CD4-positive, alpha-beta T cell (primary cell): ENCODE data around the gene BPIFB6. TPM values are rescaled to one million over a fixed set of nuclear protein-coding genes. Genes with fewer than 3 reads are reported as not detected.

Experiments
- ATAC-seq: fragments of 200-7000 bp; cut with Tn5 transposase; one replicate; pipeline ENCODE4 v1.10.0; 2022; ENCODE audit warnings: mild to moderate bottlenecking; ENCODE audit not compliant: poor library complexity
- CTCF ChIA-PET: fragments of 350-600 bp; sonication (Branson Sonifier 250); formaldehyde crosslinking; loops from one replicate; lab custom pipeline; 2021; ENCODE audit warnings: antibody characterized with exemption, inconsistent platforms; lab: Charles Lee
- POLR2A ChIA-PET: fragments of 350-600 bp; sonication (Branson Sonifier 250); formaldehyde crosslinking; loops from one replicate; lab custom pipeline; 2021; ENCODE audit warnings: antibody characterized with exemption, inconsistent platforms; lab: Charles Lee
- DNase-seq, 14 experiments: peaks; one replicate each; pipeline ENCODE4 v3.0.0-alpha.2; 2013 to 2020; ENCODE audit warnings: mixed read lengths in 2 of 14
- H3K27ac ChIP-seq, 2 donors: one replicate each; pipeline versions ENCODE4 v1.5.1 to v1.7.0; 2013; ENCODE audit warnings: low read length in 2 of 2, low read depth in 1 of 2, mild to moderate bottlenecking in 1 of 2
- H3K27me3 ChIP-seq, 2 experiments: 1 replicate in 1 of 2; 2 replicates in 1 of 2; pipeline versions ENCODE4 v1.6.1 to v1.7.0; 2013; ENCODE audit warnings: low read length in 2 of 2, control low read depth in 1 of 2, mild to moderate bottlenecking in 1 of 2, moderate library complexity in 1 of 2; ENCODE audit not compliant: insufficient read depth in 2 of 2, control insufficient read depth in 1 of 2
- H3K36me3 ChIP-seq: one replicate; pipeline ENCODE4 v1.6.1; 2013; ENCODE audit warnings: low read length, control low read depth; ENCODE audit not compliant: insufficient read depth
- H3K4me1 ChIP-seq: one replicate; pipeline ENCODE4 v1.6.1; 2013; ENCODE audit warnings: low read length, control low read depth; ENCODE audit not compliant: insufficient read depth
- H3K4me3 ChIP-seq: one replicate; pipeline ENCODE4 v1.5.1; 2013; ENCODE audit warnings: mild to moderate bottlenecking, low read length, moderate library complexity
- H3K9me3 ChIP-seq, 2 experiments: 1 replicate in 1 of 2; 2 replicates in 1 of 2; pipeline versions ENCODE4 v1.6.1 to v1.7.0; 2013; ENCODE audit warnings: low read length in 2 of 2, mild to moderate bottlenecking in 2 of 2, control low read depth in 1 of 2, moderate library complexity in 1 of 2; ENCODE audit not compliant: control insufficient read depth in 1 of 2, insufficient read depth in 1 of 2
- H3K27ac Mint-ChIP-seq: one replicate; pipeline ENCODE4 v1.8.0; 2020; ENCODE audit warnings: mixed read lengths
- H3K27me3 Mint-ChIP-seq: one replicate; pipeline ENCODE4 v1.8.0; 2021; ENCODE audit warnings: mixed read lengths
- H3K36me3 Mint-ChIP-seq: one replicate; pipeline ENCODE4 v1.8.0; 2021; ENCODE audit warnings: low read depth, mixed read lengths
- H3K4me1 Mint-ChIP-seq: one replicate; pipeline ENCODE4 v1.8.0; 2021; ENCODE audit warnings: low read depth, mixed read lengths
- H3K4me3 Mint-ChIP-seq: one replicate; pipeline ENCODE4 v1.8.0; 2020; ENCODE audit warnings: mild to moderate bottlenecking, mixed read lengths
- H3K9me3 Mint-ChIP-seq: one replicate; pipeline ENCODE4 v1.8.0; 2020; ENCODE audit warnings: mixed read lengths
- intact Hi-C, 2 experiments: fragments of 100-400 bp; cut with DNase I in 1 of 2; cut with micrococcal nuclease in 1 of 2; formaldehyde crosslinking; loops; one replicate each; pipeline versions ENCODE4 v1.15.1 to v1.9.0; 2023 to 2025; cut with DNase I, micrococcal nuclease
- polyA plus RNA-seq, 2 donors: library from polyadenylated mRNA; unstranded; fragments of 120-200 nt; gene quantifications; one replicate each; pipeline ENCODE4 v1.2.1, GENCODE V29; 2013
- total RNA-seq, 174 experiments: library from RNA in 2 of 174; stranded (reverse) in 2 of 174; gene quantifications; one replicate each; pipeline ENCODE4 v1.2.3 and lab custom pipeline; 2021 to 2026
- TF ChIP-seq, protein P1 (sequence below): fragments of 200-600 bp; IDR thresholded peaks from one replicate; pipeline ENCODE4 v1.8.0; 2022; ENCODE audit warnings: antibody characterized with exemption, mild to moderate bottlenecking

Gene BPIFB6
- total RNA-seq (not detected), total RNA-seq (lab: John Stamatoyannopoulos, UW) (0 to 0.07 (median 0) reads per million in 172 experiments)
- polyA plus RNA-seq (2013, experiment 1 of 2): not detected
- not detected for polyA plus RNA-seq (2013, experiment 2 of 2)

GRCh38 chr20:33031531-33031930, at the start of gene BPIFB6:
BPIFB6 (plus strand) TSS chr20:33031648; CDS start chr20:33031648, 0 bp downstream.
- CTCF ChIA-PET: interaction anchor here (0.7 kb wide), 1 partner anchor 9 kb away, joined by 3 read pairs; no protein-coding TSS in a partner anchor
- H3K27me3 Mint-ChIP-seq: no peaks in the 10 kb centered on the region
- no peak for DNase-seq

GRCh38 chr20:32982617-32983458, 48.6 kb upstream of the BPIFB6 start:
- ChIA-PET CTCF (interaction anchor here (1.2 kb wide), 1 partner anchor 16 kb away, joined by 3 read pairs; no protein-coding TSS in a partner anchor), POLR2A (interaction anchor here (1.6 to 1.7 kb wide), 2 partner anchors 10 to 15 kb away, joined by 4 to 8 read pairs; no protein-coding TSS in a partner anchor)
- H3K36me3 Mint-ChIP-seq: no peaks in the 10 kb centered on the region
- TF ChIP-seq, protein P1, sequence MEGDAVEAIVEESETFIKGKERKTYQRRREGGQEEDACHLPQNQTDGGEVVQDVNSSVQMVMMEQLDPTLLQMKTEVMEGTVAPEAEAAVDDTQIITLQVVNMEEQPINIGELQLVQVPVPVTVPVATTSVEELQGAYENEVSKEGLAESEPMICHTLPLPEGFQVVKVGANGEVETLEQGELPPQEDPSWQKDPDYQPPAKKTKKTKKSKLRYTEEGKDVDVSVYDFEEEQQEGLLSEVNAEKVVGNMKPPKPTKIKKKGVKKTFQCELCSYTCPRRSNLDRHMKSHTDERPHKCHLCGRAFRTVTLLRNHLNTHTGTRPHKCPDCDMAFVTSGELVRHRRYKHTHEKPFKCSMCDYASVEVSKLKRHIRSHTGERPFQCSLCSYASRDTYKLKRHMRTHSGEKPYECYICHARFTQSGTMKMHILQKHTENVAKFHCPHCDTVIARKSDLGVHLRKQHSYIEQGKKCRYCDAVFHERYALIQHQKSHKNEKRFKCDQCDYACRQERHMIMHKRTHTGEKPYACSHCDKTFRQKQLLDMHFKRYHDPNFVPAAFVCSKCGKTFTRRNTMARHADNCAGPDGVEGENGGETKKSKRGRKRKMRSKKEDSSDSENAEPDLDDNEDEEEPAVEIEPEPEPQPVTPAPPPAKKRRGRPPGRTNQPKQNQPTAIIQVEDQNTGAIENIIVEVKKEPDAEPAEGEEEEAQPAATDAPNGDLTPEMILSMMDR: no peak
- ATAC-seq (no peak), DNase-seq (no peak)
- H3K4me3 ChIP-seq: no peak overlapping the region
- H3K27ac ChIP-seq: no peak overlapping the region
- no peak overlapping the region for H3K4me3 Mint-ChIP-seq
- no peaks in the 10 kb centered on the region for H3K36me3 ChIP-seq
- no peaks in the 10 kb centered on the region for H3K9me3 Mint-ChIP-seq
- H3K9me3 ChIP-seq: peaks cover 0 to 11% of the 10 kb centered on the region in 2 experiments
- H3K27me3 Mint-ChIP-seq: no peaks in the 10 kb centered on the region
- intact Hi-C loops: no loop called here
- no peaks in the 10 kb centered on the region for H3K27me3 ChIP-seq
- H3K4me1 Mint-ChIP-seq: peaks cover 37% of the 10 kb centered on the region
- H3K27ac Mint-ChIP-seq: no peak overlapping the region
- peaks cover 13% of the 10 kb centered on the region for H3K4me1 ChIP-seq

More at GRCh38 chr20:33031531-33031930, at the start of gene BPIFB6:
- TF ChIP-seq, protein P1: no peak
- Mint-ChIP-seq H3K36me3 (no peaks in the 10 kb centered on the region), H3K9me3 (no peaks in the 10 kb centered on the region), H3K4me1 (no peaks in the 10 kb centered on the region), H3K4me3 (no peak within 1 kb of the TSS), H3K27ac (no peak within 1 kb of the TSS)
- peaks cover 6 to 10% of the 10 kb centered on the region in 2 experiments for H3K9me3 ChIP-seq
- H3K36me3 ChIP-seq: no peaks in the 10 kb centered on the region
- H3K4me3 ChIP-seq: no peak within 1 kb of the TSS
- no peak within 1 kb of the TSS for H3K27ac ChIP-seq
- ATAC-seq: no peak
- intact Hi-C loops: no loop called here
- POLR2A ChIA-PET: no interaction called here
- H3K27me3 ChIP-seq: no peaks in the 10 kb centered on the region
- H3K4me1 ChIP-seq: no peaks in the 10 kb centered on the region

DNA sequence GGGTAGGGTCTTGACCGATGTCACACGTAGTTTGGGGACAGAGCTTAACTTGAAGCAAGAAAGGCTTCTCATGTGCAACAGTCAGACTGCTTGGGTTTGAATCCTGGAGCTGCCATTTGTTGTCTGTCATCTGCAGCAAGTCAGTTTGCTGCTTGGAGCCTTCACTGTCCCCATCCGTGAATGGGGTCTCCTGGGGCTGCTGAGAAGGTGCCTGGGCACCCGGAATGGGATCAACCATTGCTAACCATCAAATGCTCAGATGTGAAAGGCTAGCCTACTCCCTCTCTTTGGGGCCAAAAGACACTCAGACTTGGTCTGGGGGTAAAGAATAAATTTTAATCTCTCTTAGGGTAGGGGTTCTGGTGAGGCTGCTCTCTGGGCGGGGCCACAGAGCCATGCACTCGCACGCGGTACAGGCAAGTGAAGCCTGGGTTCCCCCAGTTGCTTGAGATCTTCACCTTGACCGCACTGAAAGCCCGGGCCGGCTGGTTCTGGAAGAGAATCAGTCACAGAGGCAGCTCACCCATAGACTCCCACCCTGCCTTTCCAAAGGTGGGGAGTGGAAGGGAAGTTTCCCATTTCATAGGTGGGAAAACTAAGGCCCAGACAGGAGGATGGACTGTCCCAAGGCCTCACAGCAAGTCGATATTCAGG, 47.9 kb upstream of the BPIFB6 start:
- Mint-ChIP-seq H3K36me3 (no peaks in the 10 kb centered on the region), H3K4me3 (no peak overlapping the region), H3K4me1 (peaks cover 33% of the 10 kb centered on the region), H3K27ac (peak overlapping the region; percentile 31), H3K27me3 (no peaks in the 10 kb centered on the region), H3K9me3 (no peaks in the 10 kb centered on the region)
- ChIA-PET CTCF (interaction anchor here (1.2 kb wide), 1 partner anchor 17 kb away, joined by 3 read pairs; no protein-coding TSS in a partner anchor), POLR2A (interaction anchor here (1.6 to 1.7 kb wide), 2 partner anchors 11 to 16 kb away, joined by 4 to 8 read pairs; no protein-coding TSS in a partner anchor)
- no peaks in the 10 kb centered on the region for H3K36me3 ChIP-seq
- DNase-seq (no peak), ATAC-seq (no peak)
- intact Hi-C loops: no loop called here
- no peaks in the 10 kb centered on the region for H3K27me3 ChIP-seq
- H3K27ac ChIP-seq: no peak overlapping the region
- no peak overlapping the region for H3K4me3 ChIP-seq
- TF ChIP-seq, protein P1: no peak
- peaks cover 0 to 7% of the 10 kb centered on the region in 2 experiments for H3K9me3 ChIP-seq
- H3K4me1 ChIP-seq: peaks cover 8% of the 10 kb centered on the region
